WI38 (cell line): Measurements from ENCODE around the gene PKNOX2.
A peak's percentile ranks its signal among the peaks of the same experiment; 100 is the strongest.

Experiments used
- H3K4me3 ChIP-seq: 2 replicates; pipeline ENCODE4 v1.5.1; 2011; ENCODE audit warnings: low read depth, mild to moderate bottlenecking, control low read depth, low read length
- TF ChIP-seq, protein P1 (sequence below): IDR thresholded peaks from 2 replicates; pipeline ENCODE4 v1.5.1; 2012; ENCODE audit warnings: low read depth, mild to moderate bottlenecking, control low read depth, low read length

The PKNOX2 gene, protein sequence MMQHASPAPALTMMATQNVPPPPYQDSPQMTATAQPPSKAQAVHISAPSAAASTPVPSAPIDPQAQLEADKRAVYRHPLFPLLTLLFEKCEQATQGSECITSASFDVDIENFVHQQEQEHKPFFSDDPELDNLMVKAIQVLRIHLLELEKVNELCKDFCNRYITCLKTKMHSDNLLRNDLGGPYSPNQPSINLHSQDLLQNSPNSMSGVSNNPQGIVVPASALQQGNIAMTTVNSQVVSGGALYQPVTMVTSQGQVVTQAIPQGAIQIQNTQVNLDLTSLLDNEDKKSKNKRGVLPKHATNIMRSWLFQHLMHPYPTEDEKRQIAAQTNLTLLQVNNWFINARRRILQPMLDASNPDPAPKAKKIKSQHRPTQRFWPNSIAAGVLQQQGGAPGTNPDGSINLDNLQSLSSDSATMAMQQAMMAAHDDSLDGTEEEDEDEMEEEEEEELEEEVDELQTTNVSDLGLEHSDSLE

DNA sequence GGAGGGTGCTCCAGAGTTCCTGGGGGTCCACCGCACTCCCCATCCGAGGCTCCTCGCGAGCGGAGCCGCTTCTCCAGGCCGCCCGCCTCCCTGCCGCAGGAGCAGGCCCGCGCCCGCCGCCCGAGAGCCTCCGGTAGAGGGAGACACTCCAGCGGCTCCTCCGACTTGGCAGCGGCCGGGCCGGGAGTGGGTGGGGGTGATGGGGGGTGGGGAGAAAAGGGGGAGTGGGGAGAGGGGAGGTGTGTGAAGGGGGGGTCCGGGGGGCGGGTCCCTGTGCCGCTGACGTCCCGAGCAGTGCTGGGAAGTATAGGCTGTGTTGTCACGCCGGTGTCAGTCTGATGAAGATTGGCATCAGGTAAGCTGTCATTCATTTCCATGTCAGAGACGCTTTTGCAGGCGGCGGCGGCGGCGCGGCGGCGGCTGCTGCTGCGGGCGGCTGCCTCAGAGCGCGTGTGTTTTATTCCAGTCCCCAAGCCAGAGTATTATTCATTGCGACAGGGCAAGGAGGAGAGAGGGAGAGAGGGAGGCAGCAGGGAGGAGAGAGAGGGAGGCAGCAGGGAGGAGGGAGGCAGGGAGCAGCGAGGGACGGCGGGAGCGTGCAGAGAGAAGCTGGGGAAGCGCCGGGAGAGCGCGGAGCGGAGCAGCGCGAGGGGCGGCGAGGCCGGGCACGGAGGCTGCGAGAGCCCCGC, at the start of gene PKNOX2:
Gene PKNOX2 (plus strand): TSS at position 330 of the 689 bp plus-strand sequence. CDS start 186,555 bp downstream, outside the sequence.
- TF ChIP-seq, protein P1, sequence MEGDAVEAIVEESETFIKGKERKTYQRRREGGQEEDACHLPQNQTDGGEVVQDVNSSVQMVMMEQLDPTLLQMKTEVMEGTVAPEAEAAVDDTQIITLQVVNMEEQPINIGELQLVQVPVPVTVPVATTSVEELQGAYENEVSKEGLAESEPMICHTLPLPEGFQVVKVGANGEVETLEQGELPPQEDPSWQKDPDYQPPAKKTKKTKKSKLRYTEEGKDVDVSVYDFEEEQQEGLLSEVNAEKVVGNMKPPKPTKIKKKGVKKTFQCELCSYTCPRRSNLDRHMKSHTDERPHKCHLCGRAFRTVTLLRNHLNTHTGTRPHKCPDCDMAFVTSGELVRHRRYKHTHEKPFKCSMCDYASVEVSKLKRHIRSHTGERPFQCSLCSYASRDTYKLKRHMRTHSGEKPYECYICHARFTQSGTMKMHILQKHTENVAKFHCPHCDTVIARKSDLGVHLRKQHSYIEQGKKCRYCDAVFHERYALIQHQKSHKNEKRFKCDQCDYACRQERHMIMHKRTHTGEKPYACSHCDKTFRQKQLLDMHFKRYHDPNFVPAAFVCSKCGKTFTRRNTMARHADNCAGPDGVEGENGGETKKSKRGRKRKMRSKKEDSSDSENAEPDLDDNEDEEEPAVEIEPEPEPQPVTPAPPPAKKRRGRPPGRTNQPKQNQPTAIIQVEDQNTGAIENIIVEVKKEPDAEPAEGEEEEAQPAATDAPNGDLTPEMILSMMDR: peak; percentile 21; the same call in 1 of the 2 replicates
- peak within 1 kb of the TSS; percentile 63 for H3K4me3 ChIP-seq

DNA sequence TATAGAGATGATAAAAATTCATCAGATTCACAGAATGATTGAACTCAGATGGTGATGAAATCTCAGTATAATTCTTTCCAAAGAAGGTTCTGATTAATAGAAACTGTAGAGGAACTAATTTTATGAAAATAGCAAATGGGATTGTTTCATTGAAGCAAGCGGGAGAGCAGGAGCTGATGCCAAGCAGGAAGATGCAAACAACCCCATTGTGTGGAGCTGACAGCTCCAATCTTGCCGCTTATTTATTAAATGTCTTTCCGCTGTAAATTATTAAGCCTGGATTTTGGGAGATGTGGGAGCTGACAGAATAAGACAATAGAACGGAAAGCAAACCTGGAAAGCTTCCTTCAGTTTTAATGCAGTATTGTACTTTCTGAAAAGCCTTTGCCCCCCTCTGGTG, 47.1 kb upstream of the PKNOX2 start:
- TF ChIP-seq, protein P1: no peak
- H3K4me3 ChIP-seq: no peak overlapping the region

DNA sequence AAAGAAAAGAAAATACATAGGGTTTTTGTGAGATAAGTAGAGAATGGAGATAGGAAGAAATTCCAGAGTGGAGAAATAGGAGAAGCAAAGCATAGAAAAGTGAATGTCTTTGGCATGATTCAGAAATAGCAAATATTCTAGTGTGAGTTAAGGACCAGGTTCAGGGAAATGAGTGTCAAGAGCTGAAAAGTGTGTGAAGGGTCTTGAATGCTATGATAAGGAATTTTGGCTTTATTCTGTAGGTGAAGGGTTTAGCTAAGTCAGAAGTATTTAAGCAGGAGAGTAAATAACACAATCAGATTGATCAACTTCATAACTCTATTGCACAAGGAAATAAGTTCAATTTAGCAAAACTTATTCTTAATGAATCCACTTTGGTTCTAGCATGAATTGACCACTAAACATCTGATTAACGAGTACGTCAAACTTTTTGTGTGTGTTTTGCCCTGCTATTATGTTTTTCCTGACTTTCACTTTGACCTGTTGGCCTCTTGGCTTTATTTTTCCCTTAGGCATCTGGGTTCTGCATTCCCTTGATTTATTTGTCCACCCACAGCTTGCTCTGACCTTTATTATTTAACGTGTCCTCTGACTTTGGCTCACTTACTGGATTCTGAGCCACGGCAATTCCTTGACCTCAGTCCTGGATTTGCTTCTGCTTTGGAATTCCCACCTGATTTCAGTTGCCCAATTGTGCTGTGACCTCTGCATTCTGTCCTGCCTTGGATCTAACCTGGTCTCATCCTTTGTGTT, 41.2 kb upstream of the PKNOX2 start:
- H3K4me3 ChIP-seq: no peak overlapping the region

DNA sequence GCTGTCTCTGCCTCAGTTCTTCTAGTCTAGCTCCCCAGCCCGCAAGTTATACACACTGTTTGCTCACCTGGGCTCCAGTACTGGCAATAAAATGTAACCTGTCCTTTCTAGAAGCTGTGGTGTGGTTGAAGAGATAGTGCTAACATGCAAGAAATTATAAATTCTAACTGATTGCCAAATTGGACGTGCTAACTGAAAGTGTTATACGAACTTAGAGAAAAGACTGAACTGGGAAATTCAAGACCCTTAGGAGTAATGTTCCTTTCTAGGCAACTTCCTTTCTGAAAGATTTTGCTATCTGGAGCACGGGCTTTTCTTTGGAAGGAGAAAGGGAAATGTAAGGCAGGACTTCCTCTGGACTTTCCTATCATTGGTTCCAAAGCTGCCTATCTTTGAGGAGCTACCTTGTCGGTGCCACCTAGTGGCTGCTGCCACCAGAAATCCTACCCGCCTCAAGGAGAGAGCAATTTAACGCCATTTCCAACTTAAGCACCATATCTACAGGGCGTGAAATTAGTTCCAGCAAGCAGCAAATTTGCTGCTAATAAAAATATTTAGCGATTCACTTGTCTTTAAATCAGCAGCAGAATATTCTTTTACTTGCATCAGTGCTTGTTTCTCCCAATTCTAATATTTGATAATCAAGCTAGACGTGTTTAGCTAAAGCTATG, 40.5 kb upstream of the PKNOX2 start:
- TF ChIP-seq, protein P1: peak; percentile 33; the same call in 1 of the 2 replicates
- no peak overlapping the region for H3K4me3 ChIP-seq

More for the DNA sequence above, 41.2 kb upstream of the PKNOX2 start:
- TF ChIP-seq, protein P1: no peak

DNA sequence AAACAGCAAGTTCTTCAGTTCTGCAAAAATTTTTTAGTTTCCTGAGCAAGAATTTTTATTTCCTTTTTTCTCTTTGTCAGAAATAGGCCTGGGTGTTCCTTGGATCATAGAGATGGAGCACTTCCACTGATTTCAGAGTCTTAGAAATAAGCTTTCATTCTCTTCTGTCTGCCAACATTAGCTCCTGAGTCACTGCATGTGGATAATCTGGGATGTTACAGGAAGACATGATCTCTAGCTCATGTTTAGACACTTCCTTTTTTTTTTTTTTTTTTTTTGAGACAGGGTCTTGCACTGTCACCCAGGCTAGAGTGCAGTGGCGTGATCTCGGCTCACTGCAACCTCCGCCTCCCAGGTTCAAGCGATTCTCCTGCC, 39.9 kb upstream of the PKNOX2 start:
- TF ChIP-seq, protein P1: no peak
- H3K4me3 ChIP-seq: no peak overlapping the region

DNA sequence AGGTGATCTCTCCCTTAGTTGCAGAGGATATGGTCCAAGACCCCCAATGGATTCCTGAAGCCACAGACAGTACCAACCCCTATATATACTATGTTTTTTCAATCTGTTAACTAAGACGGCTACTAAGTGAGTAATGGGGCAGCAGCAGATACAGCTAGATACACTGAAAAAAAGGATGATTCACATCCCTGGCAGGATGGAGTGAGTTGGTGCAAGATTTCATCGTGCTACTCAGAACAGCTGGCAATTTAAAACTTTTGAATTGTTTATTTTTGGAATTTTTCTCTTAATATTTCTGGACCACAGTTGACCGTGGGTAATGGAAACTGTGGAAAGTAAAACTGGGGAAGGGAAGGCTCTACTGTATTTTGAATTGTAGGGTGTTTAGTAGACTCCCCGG, 36.1 kb upstream of the PKNOX2 start:
- TF ChIP-seq, protein P1: no peak
- no peak overlapping the region for H3K4me3 ChIP-seq
